ENCODE data around the gene ARHGEF17.

The ARHGEF17 gene

DNA sequence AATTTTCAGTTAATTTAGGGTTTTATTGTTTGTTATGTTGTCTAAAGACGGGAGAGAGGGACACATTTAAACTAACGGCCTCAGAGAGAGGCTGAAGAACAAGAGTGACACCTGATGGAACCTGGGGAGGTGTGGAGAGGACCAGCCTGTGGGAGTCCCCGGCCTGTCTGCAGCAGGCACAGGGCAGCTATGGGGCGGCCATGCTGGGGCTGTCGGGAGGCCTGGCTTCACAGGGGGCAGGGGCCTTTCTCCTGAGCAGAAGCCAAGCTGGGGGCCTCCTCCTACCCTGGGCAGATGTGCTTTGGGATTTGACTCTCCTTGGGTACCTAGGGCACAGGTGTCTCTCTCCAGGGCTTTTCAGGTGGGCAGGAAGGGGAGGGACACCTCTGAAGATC lies 90.1 kb downstream of the ARHGEF17 start:
- no peak for DNase-seq

DNA sequence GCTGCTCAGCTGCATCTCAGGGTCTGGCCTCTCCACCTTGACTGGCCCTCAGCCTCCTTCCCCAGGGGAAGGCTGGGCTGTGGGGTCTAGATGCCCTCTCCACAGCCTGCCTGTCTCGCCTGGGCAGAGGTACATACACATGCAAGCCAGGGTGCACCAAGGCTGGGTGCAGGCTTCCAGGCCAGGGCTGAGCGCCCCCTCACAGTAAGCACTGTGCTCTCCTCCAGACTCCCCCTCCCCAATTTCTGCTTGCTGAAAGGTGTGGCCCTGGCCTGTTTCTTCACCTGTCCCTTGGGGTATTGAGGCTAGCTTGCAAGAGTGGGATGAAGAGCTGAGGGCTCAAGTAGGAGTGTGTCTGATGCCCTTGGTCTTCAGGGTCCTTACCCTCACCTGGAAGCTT lies 90.6 kb downstream of the ARHGEF17 start:
- DNase-seq: no peak

DNA sequence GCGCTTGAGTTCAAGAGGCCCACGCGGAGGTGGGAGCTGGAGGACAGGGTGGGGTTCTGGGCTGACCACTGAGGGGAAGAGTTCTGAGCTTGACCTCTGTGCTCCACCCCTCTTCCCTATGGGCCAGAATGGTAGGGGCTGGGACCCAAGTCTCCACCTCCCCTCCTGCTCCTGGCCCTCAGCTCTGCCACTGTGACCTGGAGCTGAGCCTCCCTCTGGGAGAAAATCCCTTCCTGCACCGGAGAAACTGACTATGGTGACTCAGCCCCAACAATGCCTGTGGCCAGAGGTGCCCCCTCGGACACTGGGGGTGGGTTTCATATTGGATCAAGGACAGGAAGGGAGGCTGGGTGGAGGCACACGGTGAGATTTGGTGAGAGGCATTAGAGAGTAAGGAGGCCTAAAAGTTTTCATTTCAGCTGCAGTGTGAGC lies 91.1 kb downstream of the ARHGEF17 start:
- DNase-seq: no peak

DNA sequence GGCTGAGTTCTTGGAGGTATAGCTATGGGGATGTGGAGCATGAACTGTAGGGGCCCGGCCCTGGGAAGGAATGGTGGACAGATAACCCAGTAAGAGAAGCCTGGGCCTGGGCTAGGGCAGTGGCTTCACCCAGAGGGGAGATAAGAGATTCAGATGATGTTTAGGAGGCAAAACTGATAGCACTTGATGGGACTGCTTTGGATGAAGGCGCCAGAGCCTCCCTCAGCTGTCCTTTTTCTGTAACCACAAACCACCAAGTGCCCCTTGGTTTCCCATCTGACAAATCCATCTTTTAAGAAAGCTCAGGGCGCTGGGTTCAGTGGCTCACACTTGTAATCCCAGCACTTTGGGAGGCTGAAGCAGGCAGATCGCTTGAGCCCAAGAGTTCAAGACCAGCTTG lies 91.6 kb downstream of the ARHGEF17 start:
- no peak for DNase-seq

DNA sequence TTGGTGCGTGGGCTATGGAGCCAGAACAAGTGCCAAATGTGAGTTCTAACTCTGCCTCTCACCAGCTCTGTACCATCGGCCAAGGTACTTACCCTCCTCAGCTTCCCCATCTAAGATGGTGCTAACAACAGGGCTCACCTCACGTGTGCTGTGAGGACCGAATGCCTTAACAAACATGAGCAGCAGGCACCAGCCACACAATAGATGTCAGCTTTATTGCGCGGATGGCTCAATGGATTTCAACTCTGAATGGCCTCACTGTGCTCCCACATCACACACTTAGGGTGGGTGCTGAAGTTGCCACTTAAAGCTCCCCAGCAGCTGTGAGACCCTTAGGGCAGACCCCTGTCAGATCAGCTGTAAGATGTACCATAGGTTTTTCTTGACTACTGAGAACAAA lies 92.2 kb downstream of the ARHGEF17 start:
- no peak for DNase-seq

DNA sequence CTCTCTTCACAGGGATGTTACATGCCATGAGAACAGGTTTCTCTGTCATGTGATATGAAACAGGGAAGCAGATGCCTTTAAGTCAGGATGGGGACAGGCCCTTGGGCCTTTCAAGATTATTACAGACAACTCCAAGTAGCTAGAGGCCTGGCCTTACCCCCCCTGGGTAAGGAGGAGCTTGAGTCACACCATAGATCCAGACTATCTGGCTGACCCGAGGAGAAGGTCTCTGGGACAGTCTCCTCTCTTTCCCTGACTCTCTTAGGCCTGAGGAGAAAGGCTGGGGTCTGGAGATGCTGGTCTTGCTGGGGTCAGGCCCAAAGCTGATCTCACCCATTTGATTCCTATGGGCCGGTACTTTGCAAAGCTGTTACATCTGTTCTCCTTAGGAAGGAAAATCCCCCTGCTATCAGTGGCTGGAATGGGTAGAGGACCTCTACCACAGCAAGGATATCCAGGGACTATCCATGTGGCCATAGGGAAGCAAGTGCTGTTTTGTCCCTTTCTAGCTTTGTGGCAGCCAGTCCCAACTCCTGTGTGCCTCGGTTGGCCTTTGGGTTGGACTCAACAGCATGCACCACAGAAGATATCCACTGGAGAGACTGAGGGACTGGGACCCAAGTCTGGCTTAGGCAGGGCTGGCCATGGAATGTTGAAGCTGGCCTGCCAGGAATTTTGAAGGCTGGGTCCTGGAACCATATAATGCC lies 93.3 kb downstream of the ARHGEF17 start:
- no peak for DNase-seq

DNA sequence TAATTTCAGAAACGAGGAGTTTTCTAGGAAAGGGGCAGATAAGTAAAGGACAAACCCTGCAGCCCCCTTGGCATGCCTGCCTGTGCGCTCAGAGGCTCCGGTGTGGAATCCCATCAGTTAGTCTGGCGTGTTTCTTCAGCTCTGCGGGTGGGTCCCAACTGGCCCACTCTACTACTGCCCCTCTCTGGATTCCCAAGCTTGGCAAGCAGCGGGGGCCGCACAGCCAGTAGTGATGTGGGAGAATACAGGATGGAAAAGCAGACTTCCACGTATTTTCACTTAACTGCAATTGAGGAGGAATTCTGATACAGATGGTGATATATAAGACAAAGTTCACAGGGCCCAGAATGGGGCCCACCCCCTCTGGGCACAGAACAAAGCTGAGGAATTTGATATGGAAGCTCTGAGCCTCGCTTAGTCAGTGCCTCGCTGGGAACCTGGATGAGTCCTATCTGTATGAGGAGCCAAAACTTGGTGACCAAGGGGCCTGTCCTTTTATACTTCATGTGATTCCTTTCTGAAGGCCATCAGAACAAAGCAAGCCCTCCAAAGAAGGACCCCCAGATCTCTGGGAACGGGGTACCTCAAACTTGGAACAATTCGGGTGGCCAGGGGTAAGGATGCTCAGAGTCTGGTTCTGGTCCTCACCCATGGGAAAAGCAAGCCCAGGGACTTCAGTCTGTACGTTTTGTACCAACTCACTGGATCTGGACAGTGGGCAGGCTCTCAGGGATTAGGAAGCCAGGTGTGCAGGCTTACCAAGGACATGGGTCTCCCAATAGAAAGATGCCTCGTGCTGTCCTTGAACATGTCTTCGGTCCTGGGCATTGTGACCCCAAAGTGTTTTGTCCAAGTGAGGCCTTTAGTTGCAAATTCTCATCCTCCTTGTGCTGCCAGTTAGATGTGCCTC lies 94.1 kb downstream of the ARHGEF17 start:
- no peak for DNase-seq

DNA sequence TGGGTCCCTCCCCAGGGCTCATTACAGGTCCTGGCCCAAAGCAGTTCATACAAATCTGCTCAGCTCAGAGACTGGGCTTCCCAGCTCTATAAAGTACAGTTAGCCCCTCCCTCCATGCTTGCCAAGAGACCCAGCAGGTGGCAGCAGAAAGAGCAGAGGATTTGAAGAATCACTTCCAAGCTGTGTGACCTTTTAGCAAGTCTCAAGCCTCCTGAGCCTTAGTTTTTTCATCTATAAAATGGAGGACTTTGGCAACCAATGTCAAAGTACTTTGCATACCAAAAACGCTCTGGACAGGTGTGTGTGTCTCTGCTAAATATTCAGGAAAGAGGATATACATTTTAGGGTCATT lies 94.7 kb downstream of the ARHGEF17 start:
- DNase-seq: no peak

DNA sequence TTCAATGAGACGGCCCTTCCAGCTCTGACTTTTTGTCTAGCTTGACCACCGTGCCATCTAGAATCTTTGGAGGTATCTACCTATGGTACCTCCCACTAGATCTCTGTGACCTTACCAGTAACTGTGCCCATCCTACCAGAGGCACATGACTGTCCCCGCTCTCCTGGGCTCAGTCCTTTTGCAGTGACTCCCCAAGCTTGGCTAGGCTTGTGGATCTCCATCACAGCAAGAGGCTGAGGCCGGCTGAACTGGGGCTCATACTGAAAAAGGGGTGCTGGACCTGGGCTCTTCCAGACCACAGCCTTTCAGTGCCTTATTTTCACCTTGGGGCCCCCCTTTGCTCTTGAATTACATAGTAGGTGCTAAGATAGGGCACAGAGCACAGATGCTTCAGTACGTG lies 95.5 kb downstream of the ARHGEF17 start:
- no peak for DNase-seq

DNA sequence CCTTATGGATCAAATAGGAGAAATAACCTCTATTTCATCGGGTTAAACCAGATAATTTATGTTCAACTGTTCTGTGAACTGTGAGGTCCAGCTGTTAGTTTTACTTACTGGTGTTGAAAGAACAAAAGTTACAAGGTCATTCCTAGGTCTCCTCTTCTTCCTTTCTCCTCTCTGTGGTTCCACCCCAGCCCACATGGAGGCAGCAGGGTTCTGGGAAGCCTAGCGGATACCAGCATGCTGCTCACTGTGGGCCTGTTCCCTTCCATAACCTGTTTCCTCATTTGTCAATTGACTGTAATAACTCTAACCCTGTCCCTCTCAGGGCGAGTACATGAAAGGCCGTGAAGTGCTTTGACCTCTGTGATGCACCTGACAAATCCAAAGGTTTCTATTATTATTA lies 96.0 kb downstream of the ARHGEF17 start:
- no peak for DNase-seq

DNA sequence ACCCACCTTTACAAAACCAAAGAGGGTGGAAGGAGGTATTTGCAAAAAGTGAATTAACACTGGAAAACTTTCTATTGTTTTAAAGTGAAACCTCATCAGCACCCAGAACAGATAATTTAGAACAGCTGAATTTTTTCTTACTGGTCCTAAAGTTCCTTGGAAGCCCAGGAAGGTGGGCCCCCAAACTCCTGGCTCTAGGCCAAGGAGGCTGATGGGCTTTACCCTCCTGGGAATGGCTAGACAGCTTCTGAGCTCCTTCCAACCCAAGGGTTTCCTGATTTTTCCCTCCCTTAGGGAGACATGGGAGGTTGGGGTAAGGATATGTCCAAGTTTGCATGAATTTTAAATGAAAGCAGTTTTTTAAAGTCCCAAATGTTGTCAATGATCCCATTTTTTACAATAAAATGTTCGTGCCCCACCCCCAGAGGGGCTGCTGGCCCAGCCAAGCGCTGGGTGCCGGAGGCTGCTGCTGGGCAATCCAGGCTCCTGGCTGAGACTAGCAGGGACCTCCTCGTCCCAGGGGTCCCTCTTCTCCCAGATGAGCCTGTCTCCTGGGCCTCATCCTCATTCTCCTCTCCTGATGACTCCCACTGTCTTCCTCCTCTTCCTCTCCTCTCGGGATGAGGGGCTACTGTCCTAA lies 96.5 kb downstream of the ARHGEF17 start:
- DNase-seq: no peak

DNA sequence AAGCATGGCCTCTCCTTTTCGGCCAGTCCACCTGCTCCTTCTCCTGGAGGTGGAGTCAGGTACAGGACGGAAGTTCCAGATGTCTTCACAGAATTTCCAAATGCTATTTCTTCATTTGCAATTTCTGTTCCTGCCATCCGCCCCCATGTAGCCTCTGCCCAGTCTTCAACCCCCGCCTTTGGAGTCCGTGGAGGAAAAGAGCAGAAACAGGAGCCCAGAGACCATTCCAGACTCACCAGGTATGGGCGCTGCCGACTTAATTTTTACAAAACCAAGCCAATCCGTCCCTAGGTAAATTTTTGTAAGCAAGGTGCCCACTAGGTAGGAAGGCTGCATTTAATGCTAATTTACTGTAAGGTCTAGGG lies 97.1 kb downstream of the ARHGEF17 start:
- DNase-seq: no peak

DNA sequence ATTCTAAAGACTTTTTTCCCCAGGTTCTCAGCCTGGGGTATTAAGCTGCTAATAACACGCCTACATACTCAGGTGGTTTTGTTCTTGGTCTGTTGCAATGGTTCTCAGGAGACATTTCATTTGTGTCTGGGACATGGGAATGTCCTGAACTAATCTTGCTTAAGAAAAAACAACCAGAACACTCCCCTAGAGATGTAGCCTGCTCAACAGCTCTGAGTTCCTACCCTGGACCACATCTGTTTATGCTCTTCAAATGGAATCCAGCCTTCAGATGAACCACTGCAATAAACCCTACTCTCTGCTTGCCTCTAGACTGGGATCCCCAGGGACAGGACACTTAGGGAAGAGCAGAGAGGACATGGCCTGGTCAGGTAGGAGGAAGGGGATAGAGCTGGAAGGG lies 98.1 kb downstream of the ARHGEF17 start:
- DNase-seq: no peak

DNA sequence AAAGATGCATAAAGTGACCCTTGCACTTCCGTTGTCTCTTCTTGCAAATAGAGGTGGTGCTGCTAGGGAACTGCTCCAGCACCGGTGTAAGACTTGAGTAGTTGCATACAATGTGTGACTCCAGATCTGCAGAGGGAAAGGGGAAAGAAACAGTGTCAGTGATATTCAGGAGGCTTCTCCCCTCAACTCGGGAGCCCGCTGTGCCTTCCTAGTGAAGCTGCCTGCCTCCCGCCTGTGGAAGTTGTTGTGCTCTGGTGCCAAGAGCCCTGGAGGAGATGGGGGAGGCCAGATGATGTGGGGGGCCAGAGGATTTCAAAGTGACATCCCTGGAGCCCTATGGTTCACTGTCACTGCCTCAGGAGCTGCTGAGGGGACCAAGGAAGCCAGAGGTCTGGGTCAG lies 98.5 kb downstream of the ARHGEF17 start:
- no peak for DNase-seq

DNA sequence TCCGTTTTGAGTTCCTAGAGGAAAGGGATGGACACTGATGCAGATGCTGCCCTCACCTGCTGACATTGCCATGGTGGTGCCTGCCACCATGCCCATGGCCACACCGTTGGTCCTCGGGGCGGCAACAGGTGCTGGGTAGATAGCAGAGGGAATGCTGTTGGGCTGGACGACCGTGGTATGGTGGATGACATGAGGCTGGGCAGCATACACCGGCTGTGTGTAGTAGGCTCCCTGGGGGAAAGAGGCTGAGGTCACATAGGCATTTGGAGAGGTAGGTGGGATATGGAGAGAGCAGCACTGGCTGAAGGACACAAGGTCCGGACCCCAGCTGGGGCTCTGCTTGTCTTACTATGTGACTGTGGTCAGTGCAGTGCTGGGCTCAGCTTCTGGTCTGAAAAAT lies 101.4 kb downstream of the ARHGEF17 start:
- DNase-seq: no peak

DNA sequence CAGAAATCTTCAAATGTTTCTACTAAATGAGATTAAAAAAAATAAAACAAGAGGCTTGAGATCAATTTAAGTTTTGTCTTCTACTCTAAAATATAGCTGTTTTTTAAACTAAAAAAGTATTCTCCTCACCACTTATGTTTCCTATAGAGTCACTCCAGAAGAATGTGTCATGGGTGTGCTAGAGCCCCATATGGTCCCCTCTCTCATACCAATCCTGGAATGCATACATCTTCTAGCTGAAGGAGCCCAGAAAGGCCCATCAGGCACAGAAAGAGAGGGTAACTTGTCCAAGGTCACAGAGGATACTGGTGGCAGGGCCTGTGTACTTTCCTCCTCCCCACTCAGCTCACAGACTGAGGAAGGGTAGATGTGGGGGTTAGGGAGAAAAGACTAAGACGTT lies 102.6 kb downstream of the ARHGEF17 start:
- DNase-seq: no peak

DNA sequence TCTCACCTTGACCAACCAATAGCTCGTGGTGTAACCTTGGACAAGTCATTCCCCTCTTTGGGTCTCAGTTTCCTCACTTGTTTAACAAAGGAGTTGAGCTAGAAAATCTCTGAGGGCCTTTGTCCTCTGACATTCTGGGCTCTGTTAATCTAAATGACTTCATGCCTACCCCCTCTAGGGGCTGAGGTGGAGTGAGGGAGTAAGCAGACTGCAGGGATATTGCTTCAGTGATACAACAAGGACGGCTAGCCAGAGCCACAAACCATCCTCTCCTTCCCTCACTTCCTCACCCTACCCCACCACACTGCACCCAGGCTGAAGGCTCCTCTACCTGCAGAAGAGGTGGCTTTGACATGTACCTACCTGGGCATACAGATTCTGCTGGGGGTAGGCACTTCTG lies 103.0 kb downstream of the ARHGEF17 start:
- no peak for DNase-seq

DNA sequence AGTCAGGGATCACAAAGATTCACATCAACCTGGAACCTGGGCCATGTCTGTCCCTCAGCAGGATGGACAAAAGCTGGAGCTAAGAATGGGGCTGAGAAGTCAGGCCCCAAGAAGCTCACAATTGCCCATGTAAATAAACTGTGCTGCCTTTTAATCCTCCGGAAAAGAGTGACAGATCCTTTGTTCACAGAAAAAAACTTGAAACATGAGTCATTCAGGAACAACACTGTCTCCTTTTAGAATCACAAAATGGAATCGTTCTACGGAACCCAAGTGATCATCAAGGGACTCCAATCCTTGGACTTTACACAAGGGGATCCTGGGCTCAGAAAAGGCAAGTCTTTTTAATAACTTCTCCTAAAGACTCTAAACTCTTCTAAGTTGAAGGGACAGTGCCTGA lies 104.2 kb downstream of the ARHGEF17 start:
- no peak for DNase-seq

DNA sequence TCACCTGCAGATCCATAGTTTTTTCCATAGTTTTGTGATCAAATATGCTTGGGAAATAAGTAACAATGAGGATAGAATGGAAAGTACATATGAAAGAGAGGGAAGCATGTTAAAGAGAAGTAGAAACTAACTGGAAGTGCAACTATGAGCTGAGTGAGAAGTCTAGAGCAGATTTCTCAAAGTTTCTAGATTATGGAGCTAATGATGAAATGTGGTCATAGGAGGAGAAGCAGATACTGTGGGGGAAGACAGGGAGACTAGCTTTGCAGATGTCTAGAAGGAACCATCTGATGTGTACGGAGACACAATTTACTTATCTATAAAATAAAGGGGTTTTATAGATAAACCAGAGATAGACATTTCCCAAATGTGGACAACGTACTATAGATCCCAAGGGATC lies 105.2 kb downstream of the ARHGEF17 start:
- DNase-seq: no peak

DNA sequence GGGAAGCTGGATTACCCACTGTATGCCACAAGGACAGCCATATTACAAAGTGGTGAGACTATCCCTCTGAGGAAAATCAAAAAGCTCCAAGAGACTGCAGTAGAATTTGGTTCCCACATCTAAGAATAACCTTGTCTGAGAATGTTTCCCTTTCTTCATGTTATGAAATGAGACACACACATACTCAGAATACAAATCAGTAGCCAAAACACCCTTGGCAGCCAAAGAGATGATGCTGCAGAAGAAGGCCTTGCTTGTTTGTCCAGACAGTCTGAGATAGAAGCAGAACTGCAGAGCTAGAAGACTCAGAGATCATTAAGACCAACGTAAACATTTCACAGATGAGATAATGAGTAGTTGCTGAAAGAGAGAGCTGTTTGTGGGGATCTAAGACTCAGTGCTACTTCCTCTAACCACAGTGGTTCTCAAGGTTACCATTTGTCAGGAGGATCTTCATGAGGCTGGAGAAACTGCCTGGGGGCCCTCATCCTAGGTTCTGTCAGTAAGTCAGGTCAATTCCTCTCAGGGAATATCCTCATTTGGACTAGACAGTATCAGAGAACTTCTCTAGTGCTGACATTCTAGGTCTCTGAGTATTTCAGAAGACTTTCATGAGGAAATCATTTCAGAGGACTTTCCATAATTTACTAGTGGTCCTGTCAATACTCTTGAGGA lies 107.0 kb downstream of the ARHGEF17 start:
- no peak for DNase-seq

DNA sequence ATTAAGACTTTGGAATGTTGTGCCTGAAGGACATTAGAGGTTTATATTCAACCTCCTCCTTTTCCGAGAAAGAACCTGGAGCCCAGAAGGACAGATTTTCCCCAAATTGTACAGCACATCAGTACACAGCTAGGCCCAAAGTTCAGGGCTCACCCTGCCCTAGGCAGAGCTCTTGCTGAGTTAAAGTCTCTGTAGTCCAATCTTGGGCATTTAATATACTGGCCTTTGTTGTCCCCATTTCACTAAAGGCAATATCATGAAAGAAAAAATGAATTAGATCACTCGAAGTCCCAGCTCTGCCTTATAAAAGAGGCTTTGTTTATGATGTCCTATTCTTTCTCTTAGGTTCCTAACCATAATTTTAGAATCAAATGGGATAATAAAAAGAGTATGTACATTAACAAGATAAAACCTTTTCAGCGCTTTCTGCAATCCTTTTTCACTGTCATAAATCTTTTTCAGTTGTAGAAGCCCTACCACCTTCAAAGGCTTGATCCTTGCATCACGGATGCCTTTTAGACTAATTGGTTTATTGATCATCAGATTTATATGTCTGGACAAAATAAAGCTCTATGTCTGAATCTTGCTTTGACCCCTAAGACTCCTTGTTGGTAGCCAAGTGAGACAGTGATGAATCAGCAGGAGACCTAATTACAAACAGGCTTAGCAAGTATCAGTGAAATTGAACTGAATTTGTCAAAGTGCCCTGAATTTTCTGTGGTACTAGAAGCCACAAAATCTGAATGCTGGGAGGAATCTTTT lies 108.0 kb downstream of the ARHGEF17 start:
- DNase-seq: no peak

DNA sequence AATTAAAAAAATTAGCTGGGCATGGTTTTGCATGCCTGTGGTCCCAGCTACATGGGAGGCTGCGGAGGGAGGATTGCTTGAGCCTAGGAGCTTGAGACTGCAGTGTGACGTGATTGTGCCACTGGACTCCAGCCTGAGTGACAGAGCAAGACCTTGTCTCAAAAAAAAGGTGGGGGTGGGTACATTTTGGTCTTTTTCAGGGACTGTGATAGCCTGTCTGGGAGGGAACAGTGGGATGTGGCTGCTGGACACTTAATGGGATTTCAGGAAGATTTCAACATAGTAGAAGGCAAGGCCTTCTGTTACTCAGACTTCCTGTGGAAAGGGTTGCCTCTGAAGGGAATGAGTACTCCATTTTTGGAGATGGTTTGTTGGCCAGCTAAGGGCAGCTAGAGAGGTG lies 108.7 kb downstream of the ARHGEF17 start:
- DNase-seq: no peak
